ENCODE measurements around the gene HELZ. TPM values are rescaled to one million over a fixed set of nuclear protein-coding genes. Genes with fewer than 3 reads are reported as not detected.
"Not testable (repeated sequence)": the region's sequence is repeated elsewhere in the genome, so short reads cannot be mapped to it uniquely, and the experiment has no call there.

Gene HELZ
- total RNA-seq, 1 donor: 29.4 TPM

DNA sequence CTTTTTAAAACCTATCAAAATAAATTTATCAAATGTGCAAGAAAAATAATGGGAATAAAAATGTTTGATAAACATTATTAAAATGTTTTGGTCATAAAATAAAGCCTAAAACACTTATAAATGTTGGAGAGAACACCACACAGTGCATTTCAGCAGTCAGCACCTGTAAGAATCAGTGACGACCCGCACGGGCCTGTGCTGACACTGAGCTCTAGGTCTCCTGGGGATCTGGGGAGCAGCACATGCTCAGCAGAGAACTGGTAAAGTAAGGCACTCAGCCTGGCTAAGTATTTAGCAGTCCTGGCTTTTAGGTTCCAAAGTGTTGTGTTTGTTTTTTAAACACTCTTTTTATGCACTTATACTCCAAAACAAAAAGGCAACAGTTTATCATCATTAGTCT, 46.9 kb downstream of the HELZ start:
- no peak for DNase-seq (ENCODE audit: low read depth in 2 of 3, low spot score in 2 of 3)

DNA sequence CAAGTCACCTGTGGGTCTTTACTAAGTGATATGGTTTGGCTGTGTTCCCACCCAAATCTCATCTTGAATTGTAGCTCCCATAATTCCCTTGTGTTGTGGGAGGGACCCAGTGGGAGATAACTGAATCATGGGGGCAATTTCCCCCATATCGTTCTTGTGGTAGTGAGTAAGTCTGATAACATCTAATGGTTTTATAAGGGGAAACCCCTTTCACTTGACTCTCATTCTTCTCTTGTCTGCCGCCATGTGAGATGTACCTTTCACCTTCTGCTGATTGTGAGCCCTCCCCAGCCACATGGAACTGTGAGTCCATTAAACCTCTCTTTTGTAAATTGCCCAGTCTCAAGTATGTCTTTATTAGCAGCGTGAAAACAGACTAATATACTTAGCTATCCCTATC, 48.0 kb downstream of the HELZ start:
- DNase-seq (ENCODE audit: low read depth in 2 of 3, low spot score in 2 of 3): not testable (repeated sequence)

DNA sequence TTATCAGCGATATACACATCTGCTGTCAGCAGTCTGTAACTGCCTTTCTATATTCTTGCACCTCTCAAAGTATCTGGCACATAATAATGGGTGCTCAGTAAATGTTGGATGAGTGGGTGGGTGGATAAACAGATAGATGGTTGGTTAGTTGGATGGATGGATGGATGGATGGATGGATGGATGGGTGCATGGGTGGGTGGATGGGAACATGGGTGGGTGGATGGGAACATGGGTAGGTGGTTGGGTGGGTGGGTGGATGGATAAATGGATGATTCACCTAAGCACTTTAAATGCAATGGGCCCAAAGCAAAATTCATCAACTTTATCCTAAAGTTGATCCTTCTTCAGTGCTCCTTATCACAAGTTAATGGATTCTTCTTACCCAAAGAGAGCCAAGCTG, 48.6 kb downstream of the HELZ start:
- no peak for DNase-seq (ENCODE audit: low read depth in 2 of 3, low spot score in 2 of 3)

DNA sequence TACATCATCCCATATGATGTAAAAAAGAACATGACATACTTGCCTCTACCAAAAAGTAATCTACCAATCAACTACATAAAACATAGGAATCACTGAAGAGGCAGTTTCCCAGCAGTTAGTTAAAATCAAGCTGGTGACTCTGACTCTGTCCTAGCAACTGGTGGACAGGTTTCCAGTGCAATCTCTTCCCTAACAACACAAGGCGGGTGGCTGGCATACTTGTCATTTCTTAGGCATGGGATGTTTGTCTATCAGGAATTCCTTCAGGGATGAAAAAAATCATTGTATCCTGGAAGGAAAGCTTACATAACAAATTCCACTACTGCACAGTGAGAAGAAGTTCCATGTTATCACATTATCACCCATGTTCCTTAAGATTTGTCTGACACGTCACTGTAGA, 50.9 kb downstream of the HELZ start:
- DNase-seq (ENCODE audit: low read depth in 2 of 3, low spot score in 2 of 3): no peak

DNA sequence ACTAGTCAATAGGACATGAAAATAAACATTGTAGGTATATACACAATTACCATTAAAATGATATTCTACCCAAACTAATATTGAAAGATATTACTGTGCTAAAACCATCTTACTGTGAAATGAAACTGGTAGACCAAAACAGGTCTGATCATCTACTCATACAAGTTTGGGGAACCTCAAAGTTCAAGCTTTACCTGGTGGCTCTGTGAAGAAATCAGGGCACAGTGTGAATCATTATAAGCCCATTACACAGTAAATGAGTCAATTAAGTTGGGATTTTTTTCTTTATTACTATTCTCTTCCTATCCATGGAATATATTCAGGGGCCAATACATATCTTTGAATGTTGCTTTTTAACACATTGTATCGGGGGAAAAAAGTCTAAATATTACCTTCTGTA, 57.1 kb downstream of the HELZ start:
- DNase-seq (ENCODE audit: low read depth in 2 of 3, low spot score in 2 of 3): no peak

DNA sequence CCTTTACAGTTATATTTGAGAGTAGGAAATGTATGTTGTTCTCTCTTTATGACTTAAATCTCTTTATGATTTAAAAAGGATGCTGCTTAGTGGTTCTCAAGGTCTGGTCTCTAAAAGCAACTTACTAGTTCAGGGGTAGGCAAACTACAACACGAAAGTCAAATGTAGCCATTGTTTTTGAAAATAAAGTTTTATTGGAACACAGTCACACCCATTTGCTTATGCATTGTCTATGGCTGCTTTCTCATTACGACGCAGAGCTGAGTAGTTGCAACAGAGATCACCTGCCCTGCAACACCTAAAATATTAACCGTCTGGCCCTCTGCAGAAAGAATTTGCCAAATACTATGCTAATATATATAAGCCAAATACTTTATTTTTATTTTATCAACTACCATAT, 58.2 kb downstream of the HELZ start:
- no peak for DNase-seq (ENCODE audit: low read depth in 2 of 3, low spot score in 2 of 3)

DNA sequence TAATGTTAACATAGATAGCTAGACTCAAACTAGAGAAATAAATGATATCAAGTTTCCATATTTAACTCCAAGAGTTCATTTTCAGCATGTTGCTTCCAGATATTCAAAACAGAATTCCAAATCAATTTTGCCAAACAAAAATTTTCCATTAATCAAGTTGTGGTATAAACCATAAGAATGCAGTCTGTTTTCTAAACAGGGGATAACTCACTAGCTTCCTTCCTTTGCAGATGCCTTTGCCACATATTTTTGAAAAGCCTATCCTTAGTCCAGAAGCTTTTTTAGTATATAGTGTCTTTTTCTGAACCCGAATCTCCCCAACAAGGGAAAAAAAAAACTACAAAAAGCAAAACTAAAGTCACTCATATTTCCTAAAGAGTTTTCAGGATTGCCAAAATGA, 61.5 kb downstream of the HELZ start:
- DNase-seq (ENCODE audit: low read depth in 2 of 3, low spot score in 2 of 3): no peak

DNA sequence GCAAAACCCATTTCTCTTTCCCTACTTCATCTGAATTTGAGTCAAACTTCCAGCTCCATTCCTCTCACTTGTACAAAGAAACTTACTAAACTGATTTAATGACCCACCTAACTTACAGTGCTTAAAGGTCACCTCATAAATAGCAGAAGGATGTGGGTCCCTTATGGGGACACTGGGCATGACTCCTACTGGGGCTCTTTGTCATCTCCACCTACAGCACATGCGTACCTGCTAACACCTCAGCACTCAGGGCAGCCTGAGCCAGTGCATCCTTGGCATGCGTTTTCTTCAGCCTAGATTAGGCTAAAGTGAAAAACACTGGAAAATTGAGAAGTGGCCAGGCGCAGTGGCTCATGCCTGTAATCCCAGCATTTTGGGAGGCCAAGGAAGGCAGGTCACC, 63.2 kb downstream of the HELZ start:
- DNase-seq (ENCODE audit: low read depth in 2 of 3, low spot score in 2 of 3): no peak

DNA sequence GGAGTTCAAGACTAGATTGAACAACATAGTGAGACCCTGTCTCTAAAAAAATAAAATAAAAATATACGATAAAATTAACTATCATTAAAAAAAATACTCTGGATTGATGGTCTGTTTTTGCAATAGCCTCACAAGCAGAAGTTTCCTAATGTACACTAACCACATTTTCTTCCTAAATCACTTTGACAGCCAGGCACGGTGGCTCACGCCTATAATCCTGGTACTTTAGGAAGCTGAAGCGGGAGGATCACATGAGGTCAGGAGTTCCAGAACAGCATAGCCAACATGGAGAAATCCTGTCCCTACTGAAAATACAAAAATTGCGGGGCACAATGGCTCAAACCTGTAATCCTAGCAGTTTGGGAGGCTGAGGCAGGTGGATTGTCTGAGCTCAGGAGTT, 64.7 kb downstream of the HELZ start:
- DNase-seq (ENCODE audit: low read depth in 2 of 3, low spot score in 2 of 3): peak in 1 of 3 donors; percentile 8

DNA sequence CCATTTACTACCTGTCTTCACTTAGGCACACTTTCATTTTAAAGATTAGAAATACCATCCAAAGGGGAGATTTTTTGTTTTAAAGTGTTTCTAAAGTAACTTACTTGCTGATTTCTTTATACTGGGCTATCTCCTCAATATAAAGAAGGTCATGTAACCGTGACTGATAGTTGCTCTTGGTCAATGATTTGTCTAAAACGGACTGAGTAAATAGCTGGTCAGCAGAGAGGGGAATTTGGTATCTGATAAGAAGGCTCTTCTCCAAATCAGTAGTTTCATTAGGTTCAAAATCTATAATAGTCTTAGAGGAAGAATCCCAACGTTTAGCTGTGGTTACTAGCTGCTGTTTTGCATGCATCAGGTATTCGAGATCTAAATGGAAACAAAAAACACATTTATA, 66.4 kb downstream of the HELZ start:
- no peak for DNase-seq (ENCODE audit: low read depth in 2 of 3, low spot score in 2 of 3)

DNA sequence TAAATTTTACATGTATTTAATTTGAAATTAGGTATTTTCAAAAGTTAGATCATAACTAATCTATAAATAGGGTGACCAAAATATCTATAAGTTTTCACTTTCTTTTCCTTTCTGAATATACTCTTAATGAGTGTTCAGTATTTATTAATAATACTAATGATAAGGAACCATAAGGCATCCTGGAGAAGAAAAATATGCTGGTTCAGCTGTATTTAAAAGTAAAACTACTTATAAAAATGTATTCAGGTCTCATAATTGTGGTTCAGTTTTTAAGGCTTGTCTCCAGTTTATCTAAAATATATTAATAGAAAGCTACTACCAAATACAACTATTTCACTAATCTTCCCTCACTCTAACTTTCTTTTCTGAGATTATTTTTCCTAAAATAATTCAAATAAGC, 67.3 kb downstream of the HELZ start:
- no peak for DNase-seq (ENCODE audit: low read depth in 2 of 3, low spot score in 2 of 3)

DNA sequence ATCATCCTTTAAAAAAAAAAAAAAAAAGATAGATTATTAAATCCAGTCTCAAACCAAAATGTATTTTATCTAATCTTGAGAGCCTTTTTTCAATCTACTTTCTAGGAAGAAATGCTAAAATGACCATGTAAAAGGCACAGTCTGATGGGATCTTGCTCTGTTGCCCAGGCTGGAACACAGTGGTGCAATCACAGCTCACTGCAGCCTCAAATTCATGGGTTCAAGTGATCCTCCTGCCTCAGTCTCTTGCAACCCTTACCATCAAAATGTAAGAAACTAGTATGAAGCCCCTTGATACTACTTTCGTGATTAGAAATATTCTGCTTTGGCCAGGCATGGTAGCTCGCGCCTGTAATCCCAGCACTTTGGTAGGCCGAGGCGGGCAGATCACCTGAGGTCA, 70.8 kb downstream of the HELZ start:
- DNase-seq (ENCODE audit: low read depth in 2 of 3, low spot score in 2 of 3): no peak

DNA sequence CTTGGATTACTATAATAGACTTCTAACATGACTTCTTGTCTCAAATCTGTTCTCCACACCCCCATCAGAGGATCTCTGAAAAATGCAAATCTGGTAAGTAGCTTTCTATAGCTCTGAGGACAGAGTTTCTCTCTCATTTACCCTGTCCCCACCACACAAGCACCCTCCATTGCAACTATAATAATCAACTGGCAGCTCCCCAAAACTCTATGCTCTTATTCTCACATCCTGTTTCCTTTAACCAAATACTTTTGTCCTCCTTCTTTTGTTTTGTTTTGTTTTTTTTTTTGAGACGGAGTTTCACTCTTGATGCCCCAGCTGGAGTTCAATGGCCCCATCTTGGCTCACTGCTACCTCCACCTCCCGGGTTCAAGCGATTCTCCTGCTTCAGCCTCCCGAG, 73.4 kb downstream of the HELZ start:
- DNase-seq (ENCODE audit: low read depth in 2 of 3, low spot score in 2 of 3): no peak

DNA sequence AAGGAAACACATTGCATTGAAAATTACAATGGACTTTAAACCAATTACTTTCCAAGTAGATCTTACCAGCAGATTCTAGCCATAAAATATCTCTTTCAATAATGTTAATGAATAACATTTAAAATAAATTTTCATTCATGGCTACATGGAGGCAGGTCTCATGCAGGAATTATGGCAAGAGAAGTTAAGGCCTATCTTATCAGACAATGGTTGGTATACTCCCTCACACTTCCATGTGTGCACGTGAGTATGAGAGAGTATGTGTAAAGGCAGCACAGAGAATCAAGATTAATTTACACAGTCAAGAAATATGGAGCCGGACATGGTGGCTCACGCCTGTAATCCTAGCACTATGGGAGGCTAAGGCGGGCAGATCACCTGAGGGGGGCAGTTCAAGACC, 76.5 kb downstream of the HELZ start:
- no peak for DNase-seq (ENCODE audit: low read depth in 2 of 3, low spot score in 2 of 3)

DNA sequence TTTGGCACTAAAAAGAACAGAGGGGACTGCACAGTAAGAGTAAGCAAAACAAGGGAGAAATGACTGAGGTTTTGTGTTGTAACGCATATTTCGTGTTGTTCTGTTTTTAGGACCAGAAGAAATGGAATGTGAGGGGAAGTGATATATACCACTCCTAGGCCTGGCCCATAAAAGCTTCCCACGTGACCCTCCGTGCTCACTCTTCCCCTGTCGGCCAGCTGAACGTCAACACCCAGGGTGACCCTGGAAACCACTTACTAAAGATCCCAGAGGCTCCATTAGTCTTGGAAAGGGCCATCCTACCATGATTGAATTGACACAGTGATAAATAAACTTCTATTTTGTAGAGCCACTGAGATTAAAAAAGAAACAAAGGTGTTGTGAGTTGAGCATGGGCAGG, 79.8 kb downstream of the HELZ start:
- no peak for DNase-seq (ENCODE audit: low read depth in 2 of 3, low spot score in 2 of 3)

DNA sequence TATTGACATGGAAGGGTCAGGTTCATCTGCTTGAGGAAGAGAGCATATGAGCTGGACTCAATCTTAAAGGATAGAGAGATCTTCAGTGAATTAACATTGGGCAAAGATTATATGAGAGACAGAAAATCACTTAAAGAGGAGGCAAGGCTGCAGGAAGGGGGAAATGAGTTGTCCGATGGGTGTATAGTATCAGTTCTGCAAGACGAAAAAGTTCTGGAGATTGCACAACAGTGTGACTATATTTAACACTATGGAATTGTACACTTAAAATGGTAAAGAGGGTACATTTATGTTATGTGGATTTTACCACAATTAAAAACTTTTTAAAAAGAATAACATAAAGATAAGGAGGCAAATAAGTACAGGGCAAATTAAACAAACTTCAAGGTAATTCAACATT, 80.7 kb downstream of the HELZ start:
- no peak for DNase-seq (ENCODE audit: low read depth in 2 of 3, low spot score in 2 of 3)

DNA sequence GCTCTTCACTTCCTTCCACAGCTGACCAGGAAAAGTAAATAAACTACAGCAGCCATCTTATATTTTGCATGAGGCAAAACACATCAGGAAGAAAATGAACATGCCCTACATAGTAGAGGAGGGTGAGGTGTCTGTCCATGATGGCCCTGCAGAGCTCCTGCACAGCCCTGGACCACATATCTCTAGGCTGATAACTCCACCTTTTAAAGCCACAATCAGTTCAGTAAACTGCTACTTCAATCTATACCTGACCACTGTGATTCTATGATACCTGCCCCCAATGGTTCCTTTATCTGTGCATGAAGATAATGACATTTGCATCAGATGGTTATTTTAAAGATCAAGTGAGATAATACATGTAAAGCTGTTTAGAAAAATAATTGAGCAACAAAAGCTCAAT, 82.2 kb downstream of the HELZ start:
- DNase-seq (ENCODE audit: low read depth in 2 of 3, low spot score in 2 of 3): no peak

DNA sequence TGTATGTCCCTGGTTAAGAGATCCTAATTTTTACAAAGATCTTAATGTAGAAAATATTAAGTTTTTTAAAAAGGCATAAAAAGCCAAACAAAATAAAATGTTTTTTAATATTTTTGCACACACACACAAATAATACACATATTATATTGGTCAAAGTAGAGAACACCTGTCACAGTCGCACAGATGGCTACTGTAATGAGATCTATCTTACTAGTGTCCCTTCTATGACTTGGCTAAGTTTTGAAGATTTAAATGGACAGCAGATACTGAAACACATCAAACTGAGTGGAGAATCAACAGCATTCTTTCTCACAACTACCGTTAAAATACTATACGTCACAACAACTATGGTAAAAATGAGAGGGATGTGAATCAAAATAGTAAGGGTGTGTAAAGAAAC, 83.4 kb downstream of the HELZ start:
- no peak for DNase-seq (ENCODE audit: low read depth in 2 of 3, low spot score in 2 of 3)

DNA sequence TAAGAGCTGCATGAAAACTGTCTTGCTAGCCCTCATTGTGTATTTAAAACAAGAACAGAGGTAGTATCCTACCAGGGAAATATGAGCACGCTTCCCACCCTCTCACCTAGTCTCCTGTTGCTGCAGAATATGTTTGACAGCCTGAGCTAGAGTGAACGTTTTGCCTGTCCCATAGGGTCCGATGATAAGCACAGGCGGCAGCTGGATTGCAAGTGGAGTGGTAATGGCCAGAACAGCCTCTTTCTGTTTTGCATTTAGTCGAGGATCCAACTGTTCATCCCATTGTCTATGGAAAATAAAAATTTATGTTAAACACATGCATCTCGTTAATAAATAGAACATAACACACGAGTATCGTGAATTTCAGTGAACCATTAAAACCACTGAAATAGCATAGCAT, 84.2 kb downstream of the HELZ start:
- DNase-seq (ENCODE audit: low read depth in 2 of 3, low spot score in 2 of 3): no peak

DNA sequence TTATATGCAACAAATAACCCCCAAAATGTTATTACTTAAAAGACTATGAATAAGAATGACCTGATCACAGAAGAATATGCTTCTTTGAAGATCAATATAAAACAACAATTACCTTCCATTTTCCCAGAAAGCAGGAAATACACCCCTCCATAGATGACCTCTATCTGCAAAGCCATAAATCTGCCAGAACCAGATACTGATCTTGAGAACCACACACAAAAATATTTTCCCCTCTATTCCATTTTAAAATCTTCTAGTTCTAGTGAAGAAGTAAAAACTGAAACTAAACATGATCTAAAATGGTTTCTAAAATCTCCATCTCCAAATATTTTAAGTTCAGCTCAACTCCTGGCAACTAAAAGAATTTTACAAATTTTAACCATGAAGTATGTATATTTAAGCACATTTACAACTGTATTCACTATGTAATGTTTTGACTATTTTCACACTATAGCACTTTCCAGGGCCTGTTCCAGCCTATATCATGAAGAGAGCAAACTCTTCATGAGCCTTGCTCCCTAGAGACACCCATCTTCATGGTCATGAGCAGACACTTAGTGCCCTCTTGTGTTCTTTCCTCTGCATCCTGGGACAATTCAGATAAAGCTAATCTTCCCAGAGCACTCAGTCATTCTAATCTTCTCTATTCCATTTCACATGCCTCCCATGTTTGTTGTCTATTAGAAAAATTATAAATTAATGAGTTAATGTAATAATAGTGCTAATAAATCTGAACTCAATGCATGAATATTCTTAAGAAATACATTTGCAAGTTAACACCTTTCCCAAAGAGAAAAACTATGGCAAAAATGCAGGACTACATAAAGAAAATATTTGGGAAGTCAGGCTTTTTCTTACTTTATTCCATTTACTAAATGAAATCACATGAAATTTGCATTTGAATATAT, 87.0 kb downstream of the HELZ start:
- DNase-seq (ENCODE audit: low read depth in 2 of 3, low spot score in 2 of 3): peak in 1 of 3 donors; percentile 33

DNA sequence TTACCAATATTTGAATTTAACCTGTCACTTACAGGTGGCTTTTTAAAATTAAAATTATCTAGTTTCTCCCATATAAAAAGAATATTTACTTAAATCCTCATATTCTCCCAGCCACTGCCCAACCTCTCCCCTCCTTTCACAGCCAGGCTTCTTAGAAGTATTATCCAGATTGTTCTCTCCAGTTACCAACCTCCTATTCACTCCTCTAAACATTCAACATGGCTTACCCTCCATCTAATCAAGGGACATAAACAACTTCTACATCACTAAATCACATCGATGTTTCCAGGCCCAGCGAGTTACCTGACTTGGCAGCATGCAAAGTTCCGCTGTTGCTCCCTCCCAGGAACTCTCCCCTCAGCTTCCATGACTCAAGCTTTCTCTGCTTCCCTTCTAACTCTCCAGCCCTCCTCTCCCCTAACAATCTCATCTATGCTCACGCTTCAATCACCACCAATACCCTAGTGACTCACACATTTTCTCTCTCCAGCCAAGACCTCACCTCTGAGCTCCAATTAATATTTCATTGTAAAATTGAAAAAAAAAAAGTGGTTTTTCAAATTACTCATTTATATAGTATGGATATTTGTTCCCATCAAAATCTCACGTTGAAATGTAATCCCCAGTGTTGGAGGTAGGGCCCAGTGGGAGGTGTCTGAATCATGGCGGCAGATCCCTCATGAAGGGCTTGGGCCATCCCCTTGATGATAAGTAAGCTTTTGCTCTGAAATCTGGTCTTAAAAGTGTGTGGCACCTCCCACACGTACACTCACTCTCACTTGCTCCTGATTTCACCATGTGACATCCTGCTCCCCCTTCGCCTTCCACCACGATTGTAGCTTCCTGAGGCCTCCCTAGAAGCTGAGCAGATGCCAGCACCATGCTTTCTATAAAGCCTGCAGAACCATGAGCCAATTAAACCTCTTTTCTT, 88.5 kb downstream of the HELZ start:
- DNase-seq (ENCODE audit: low read depth in 2 of 3, low spot score in 2 of 3): no peak

DNA sequence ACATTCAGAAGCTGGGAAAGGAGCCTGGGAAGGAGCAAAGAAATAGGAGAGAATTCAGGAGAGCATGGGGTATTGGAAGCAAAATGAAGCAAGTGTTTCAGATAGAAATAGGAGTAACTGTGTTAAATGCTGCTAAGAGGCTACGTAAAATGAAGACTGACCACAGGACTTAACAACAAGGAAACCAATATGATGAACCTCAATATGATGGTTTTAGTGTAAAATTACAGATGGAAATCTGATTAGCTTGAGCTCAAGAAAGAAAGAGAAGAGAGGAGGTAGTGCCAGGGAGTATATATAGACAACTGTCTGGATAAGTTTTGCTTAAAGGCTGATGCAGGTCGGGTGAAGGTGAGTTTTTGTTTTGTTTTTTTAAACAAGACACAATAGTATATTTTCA, 92.2 kb downstream of the HELZ start:
- DNase-seq (ENCODE audit: low read depth in 2 of 3, low spot score in 2 of 3): no peak

Data from hematopoietic multipotent progenitor cell (in vitro differentiated cells).